ENCODE data around the gene PCGF3. TPM values are rescaled to one million over a fixed set of nuclear protein-coding genes. Genes with fewer than 3 reads are reported as not detected.

PCGF3 gene
- total and polyA plus RNA-seq, 10 of the 15 experiments (the other 5 are each of a cell fraction or from before 2014, with no cell fraction given), result 2.2 to 43.8 (median 15.9) TPM

- Histone ChIP-seq H3K36me3 (ENCODE audit: control insufficient read depth in 2 of 2, insufficient read depth in 2 of 2, low read length in 1 of 2) (no peaks in the 10 kb centered on the region), H3K9ac (ENCODE audit: control insufficient read depth, insufficient read depth, low read length) (no peak overlapping the region), H3K27ac (ENCODE audit: control insufficient read depth, insufficient read depth) (no peak overlapping the region), H3K4me3 (no peak overlapping the region), H3K27me3 (replicated peaks in 1 of 2; ENCODE audit: control insufficient read depth in 2 of 2, insufficient read depth in 2 of 2, low read length in 1 of 2) (no peaks in the 10 kb centered on the region), H2AFZ (ENCODE audit: control insufficient read depth, low read depth, low read length) (no peak overlapping the region), H4K20me1 (ENCODE audit: control insufficient read depth, insufficient read depth) (no peaks in the 10 kb centered on the region), H3K9me3 (replicated peaks; ENCODE audit: control insufficient read depth, insufficient read depth, low read length) (no peaks in the 10 kb centered on the region), H3K4me1 (ENCODE audit: control insufficient read depth, insufficient read depth, low read length) (peaks cover 12% of the 10 kb centered on the region), H3K79me2 (ENCODE audit: control insufficient read depth, insufficient read depth, low read length) (no peaks in the 10 kb centered on the region), H3K4me2 (ENCODE audit: control insufficient read depth, insufficient read depth) (no peak overlapping the region)
- TF ChIP-seq KDM1A (IDR thresholded peaks at IDR 0.05; ENCODE audit: borderline replicate concordance) (no peak), POLR2A (IDR thresholded peaks at IDR 0.05; ENCODE audit: low read depth, low read length) (peak; percentile 15; the same call in 1 of the 2 replicates), RELA (IDR thresholded peaks at IDR 0.05; ENCODE audit: borderline replicate concordance, partially characterized antibody) (no peak), CHD4 (IDR thresholded peaks at IDR 0.05) (no peak), NR2C1 (IDR thresholded peaks at IDR 0.05) (no peak)
- ChIA-PET RAD21 (ENCODE audit: unreplicated experiment) (no interaction called here), POLR2A (no interaction called here), CTCF (no interaction called here), SMC1A (ENCODE audit: uncharacterized antibody, unreplicated experiment) (no interaction called here)
- BruUV-seq (replicated peaks), result no TSS peak
- ATAC-seq, result no peak
- no peak for FAIRE-seq
- DNase-seq (ENCODE audit: low read depth, low spot score), result no peak
- intact Hi-C loops (cut with micrococcal nuclease; ENCODE audit: unreplicated experiment) (no loop called here), in situ Hi-C loops (cut with MboI) (no loop called here)
- WGBS (ENCODE audit: insufficient coverage, insufficient replicate concordance, low lambda C conversion rate, missing lambda C conversion rate), result 68% methylated on average over 38 of the region's 38 CpGs
Observed at GRCh38 chr4:687048-687970, 18.3 kb upstream of the PCGF3 start.

DNA sequence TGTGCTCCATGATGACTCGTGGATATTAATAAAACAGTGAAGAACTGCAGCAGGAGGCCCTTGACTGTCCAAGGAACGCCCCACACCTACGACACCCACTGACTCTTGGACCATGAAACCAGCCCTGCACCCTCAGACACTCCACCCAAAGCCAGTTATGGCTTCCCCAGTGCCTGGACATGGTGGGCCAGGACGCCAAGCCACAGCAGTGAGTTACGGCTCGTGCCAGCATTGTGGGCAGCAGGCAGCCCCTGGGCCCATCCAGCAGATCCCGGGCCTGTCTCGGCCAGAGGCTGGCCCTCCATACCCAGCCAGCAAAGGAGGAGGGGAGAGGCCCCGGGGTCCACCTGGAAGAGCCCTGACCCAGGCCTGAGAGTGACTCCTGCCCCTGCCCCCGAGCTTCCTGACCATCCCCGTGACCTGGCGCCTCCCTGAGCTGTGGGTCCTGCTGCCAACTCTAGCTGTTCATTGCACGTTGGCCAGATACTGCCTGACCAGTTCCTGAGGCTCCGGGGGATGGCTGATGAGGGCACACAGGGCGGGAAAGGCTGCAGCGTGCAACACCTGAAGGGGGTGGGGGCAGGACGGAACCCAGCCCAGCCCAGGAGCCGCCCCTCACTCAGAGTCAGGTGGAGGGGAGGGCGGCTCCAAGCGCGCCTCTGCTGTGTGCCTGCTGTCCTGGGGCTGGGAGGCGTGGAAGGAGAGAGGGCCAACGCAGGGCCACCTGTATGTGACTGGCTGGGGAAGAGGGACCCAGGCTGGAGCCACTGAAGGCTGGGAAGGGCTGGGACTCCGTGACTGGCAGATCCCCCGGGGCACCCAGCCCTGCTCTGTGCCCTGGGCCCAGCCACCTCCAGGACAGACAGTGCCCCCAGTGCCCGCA is 17.4 kb upstream of the PCGF3 start:
- CTCF ChIA-PET, result no interaction called here
- no TSS peak for BruUV-seq (replicated peaks)
- in situ Hi-C loops (cut with MboI), result no loop called here
- no peak for TF ChIP-seq STAT1 (conservative IDR thresholded peaks at IDR 0.05)
- TF ChIP-seq TCF3 (IDR thresholded peaks at IDR 0.05; ENCODE audit: borderline replicate concordance, insufficient read depth, low read depth, low read length), result no peak
- no peak for TF ChIP-seq HDGF (IDR thresholded peaks at IDR 0.05)
- TF ChIP-seq RFX5 (IDR thresholded peaks at IDR 0.05; ENCODE audit: low read depth, low read length), result no peak
- TF ChIP-seq SIN3A (IDR thresholded peaks at IDR 0.05; ENCODE audit: low read depth, low read length), result no peak
- TF ChIP-seq PBX3 (IDR thresholded peaks at IDR 0.05; ENCODE audit: insufficient replicate concordance, low read depth, low read length), result no peak
- no peak for TF ChIP-seq POLR2AphosphoS2 (IDR thresholded peaks at IDR 0.05; ENCODE audit: low read depth, low read length)
- no peak for TF ChIP-seq SMAD1 (IDR thresholded peaks at IDR 0.05; ENCODE audit: low read depth, partially characterized antibody)
- no peak for TF ChIP-seq ZBED1 (IDR thresholded peaks at IDR 0.05; ENCODE audit: borderline replicate concordance)
- no peak for TF ChIP-seq FOXK2 (IDR thresholded peaks at IDR 0.05)
- TF ChIP-seq ZNF24 (IDR thresholded peaks at IDR 0.05), result no peak
- no peak for TF ChIP-seq POU2F2 (IDR thresholded peaks at IDR 0.05; ENCODE audit: borderline replicate concordance, low read depth, low read length)

More for the DNA sequence above, 17.4 kb upstream of the PCGF3 start:
- H3K79me2 ChIP-seq (ENCODE audit: control insufficient read depth, insufficient read depth, low read length), result no peaks in the 10 kb centered on the region
- POLR2A ChIA-PET, result no interaction called here
- 58% methylated on average over 21 of the region's 26 CpGs for WGBS (ENCODE audit: insufficient coverage, insufficient replicate concordance, low lambda C conversion rate, missing lambda C conversion rate)
- no peak for DNase-seq (ENCODE audit: low read depth, low spot score)
- peaks cover 12% of the 10 kb centered on the region for H3K4me1 ChIP-seq (ENCODE audit: control insufficient read depth, insufficient read depth, low read length)
- H3K9me3 ChIP-seq (replicated peaks; ENCODE audit: control insufficient read depth, insufficient read depth, low read length), result no peaks in the 10 kb centered on the region
- H2AFZ ChIP-seq (ENCODE audit: control insufficient read depth, low read depth, low read length), result peak overlapping the region; percentile 58; the same call in 1 of the 2 replicates
- SMC1A ChIA-PET (ENCODE audit: uncharacterized antibody, unreplicated experiment), result no interaction called here
- no peak overlapping the region for H3K27ac ChIP-seq (ENCODE audit: control insufficient read depth, insufficient read depth)
- RAD21 ChIA-PET (ENCODE audit: unreplicated experiment), result no interaction called here
- H3K4me2 ChIP-seq (ENCODE audit: control insufficient read depth, insufficient read depth), result peak overlapping the region; percentile 17; the same call in 1 of the 2 replicates
- no peak overlapping the region; the same call in 1 of the 2 replicates for H3K9ac ChIP-seq (ENCODE audit: control insufficient read depth, insufficient read depth, low read length)
- no peaks in the 10 kb centered on the region for H4K20me1 ChIP-seq (ENCODE audit: control insufficient read depth, insufficient read depth)
- no peak overlapping the region for H3K4me3 ChIP-seq
- intact Hi-C loops (cut with micrococcal nuclease; ENCODE audit: unreplicated experiment), result no loop called here
- no peak for FAIRE-seq
- H3K36me3 ChIP-seq (ENCODE audit: control insufficient read depth in 2 of 2, insufficient read depth in 2 of 2, low read length in 1 of 2), result no peaks in the 10 kb centered on the region
- ATAC-seq, result no peak
- H3K27me3 ChIP-seq (replicated peaks in 1 of 2; ENCODE audit: control insufficient read depth in 2 of 2, insufficient read depth in 2 of 2, low read length in 1 of 2), result no peaks in the 10 kb centered on the region

Measured in GM12878 (cell line).